GM13977 (cell line): ENCODE measurements around the gene RAX2.

Experiments
- DNase-seq: peaks from one replicate; pipeline ENCODE4 v3.0.0; 2012; ENCODE audit warnings: low spot score
- CTCF ChIP-seq: IDR thresholded peaks from 2 replicates; pipeline ENCODE4 v1.5.1; 2012; ENCODE audit warnings: mild to moderate bottlenecking, control low read depth; ENCODE audit not compliant: insufficient read depth; ENCODE audit errors: extremely low read depth, missing control alignments
- in situ Hi-C: fragments of 300-500 bp; cut with MboI; formaldehyde crosslinking; loops from one replicate; pipeline ENCODE4 v1.12.0; 2022; ENCODE audit warnings: low sequenced_read_pairs, low pct_unique_long_range_greater_than_20kb, mixed read lengths, inconsistent platforms; ENCODE audit not compliant: unreplicated experiment

The RAX2 gene

GRCh38 chr19:3738477-3739220 lies 33.4 kb downstream of the RAX2 start:
- DNase-seq: no peak
- TF ChIP-seq CTCF: no peak
- in situ Hi-C loops: no loop called here

- TF ChIP-seq CTCF: no peak
- DNase-seq: no peak
- in situ Hi-C loops: no loop called here
These were observed 34.4 kb downstream of the RAX2 start for GRCh38 chr19:3737487-3738205.

- no peak for DNase-seq
- in situ Hi-C loops: no loop called here
- no peak for TF ChIP-seq CTCF
These were observed 35.8 kb downstream of the RAX2 start for GRCh38 chr19:3736106-3736724.

- in situ Hi-C loops: no loop called here
- no peak for DNase-seq
- no peak for TF ChIP-seq CTCF
These were observed 37.8 kb downstream of the RAX2 start for GRCh38 chr19:3734310-3734600.

GRCh38 chr19:3733549-3734309 lies 38.3 kb downstream of the RAX2 start:
- no peak for TF ChIP-seq CTCF

GRCh38 chr19:3732108-3732507 lies 39.9 kb downstream of the RAX2 start:
- DNase-seq: no peak
- TF ChIP-seq CTCF: no peak
- in situ Hi-C loops: no loop called here

More at GRCh38 chr19:3733549-3734309, 38.3 kb downstream of the RAX2 start:
- in situ Hi-C loops: no loop called here
- DNase-seq: no peak
